Left cardiac atrium (tissue), 4 donors: ENCODE results near the gene PAXX. TPM values are rescaled to one million over a fixed set of nuclear protein-coding genes. Genes with fewer than 3 reads are reported as not detected.
"Not testable (repeated sequence)": the region's sequence is repeated elsewhere in the genome, so short reads cannot be mapped to it uniquely, and the experiment has no call there.

Source experiments
- ATAC-seq, 2 donors: fragments of 200-7000 bp; cut with Tn5 transposase; one replicate each; pipeline ENCODE4 v1.9.1; 2020; ENCODE audit warnings: mild to moderate bottlenecking in 2 of 2, moderate library complexity in 2 of 2
- DNase-seq: peaks from one replicate; pipeline ENCODE4 v3.0.0-alpha.2; 2020
- intact Hi-C, 2 donors: fragments of 100-400 bp; cut with DNase I; formaldehyde crosslinking; loops; one replicate each; pipeline versions ENCODE4 v1.14.1 to v1.15.1; 2022 to 2023
- total RNA-seq, 2 donors: library from RNA; stranded (reverse); fragmentation: NEBNext Ultra II Directional; extraction: Animal tissue kit (Norgen Biotek cat#: 25700); gene quantifications; one replicate each; pipeline ENCODE4 v1.2.1, GENCODE V29; 2021
- donor health status: DM: no; HTN: yes; CAD: no.
- donor health status: DM: no; HTN: yes; CAD: no; lungs with severe emphysema.
- donor health status: DM: yes; HTN: yes; CAD: no.
- donor health status: Dilated cardiomyopathy.

Gene PAXX
- total RNA-seq, 2 donors from 2014 or later = 25.4 to 30.2 TPM

DNA sequence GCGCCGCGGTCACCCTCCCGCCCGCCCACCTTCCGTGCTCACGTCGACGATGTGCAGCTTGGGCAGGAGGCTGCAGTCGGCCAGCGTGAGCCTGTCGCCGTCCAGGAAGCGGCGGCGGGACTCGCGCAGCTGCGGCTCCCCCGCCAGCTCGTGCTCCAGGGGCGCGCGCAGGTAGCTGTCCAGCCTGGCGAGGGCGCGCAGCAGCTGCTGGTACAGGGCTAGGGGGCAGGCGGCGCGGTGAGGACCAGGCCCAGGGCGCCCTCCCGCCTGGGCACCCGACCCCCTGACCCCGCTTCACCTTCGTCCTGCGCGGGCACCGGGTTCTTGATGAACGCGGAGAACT lies 2.6 kb downstream of the PAXX start:
- ATAC-seq (no peak), DNase-seq (no peak)
- intact Hi-C loops = loop anchor here in 1 of 2 donors (10.0 kb wide), 1 partner anchor 50 kb away; the partner anchor contains the start of genes C8G and FBXW5

DNA sequence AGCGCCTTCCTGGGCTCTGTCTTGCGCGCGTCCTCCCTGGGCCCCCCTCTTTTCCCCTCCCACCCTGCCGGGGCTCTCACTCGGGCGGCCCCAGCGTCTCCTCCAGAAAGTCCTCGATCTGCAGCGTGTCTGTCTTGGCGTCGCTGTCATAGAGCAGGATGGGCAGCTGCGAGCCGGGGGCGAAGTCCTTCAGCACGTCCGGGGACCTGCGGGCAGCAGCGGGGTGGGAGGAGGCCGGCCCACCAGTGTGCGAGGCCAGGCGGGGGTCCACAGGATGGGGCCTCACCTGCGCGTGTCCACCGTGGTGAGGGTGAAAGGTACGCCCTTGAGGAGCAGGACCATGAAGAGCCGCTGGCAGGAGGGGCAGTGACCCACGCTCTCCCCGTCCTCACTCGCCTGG lies 3.1 kb downstream of the PAXX start:
- ATAC-seq (no peak), DNase-seq (no peak)
- intact Hi-C loops = loop anchor here in 1 of 2 donors (10.0 kb wide), 1 partner anchor 51 kb away; the partner anchor contains the start of genes C8G and FBXW5

DNA sequence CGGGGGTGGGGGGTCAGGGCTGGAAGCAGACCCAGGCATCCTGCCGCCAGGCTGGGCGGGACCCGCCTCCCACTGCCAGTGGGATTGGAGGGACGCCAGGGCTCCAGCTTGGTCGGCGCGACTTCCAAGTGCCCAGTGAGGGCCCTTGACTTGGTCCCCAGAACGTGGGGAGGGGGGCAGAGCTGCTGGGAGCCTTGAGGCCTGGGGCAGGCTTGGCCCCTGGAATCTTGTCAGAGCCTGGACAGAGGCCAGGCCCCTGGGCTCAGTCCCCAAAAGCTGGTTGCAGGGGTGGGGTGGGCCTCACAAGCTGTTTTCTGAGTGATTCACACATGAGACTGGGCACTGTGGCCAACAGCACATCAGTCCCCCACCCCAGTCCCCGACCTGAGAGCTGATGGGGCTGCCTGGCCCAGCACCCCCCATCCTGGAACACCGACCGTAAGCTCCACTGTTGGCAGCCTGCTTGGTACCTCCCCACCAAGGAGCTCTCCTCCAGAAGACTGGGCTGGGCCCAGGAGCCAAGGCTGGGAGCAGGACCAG lies 3.6 kb downstream of the PAXX start:
- peak; percentile 72 for DNase-seq
- peak; percentile 1 to 7 for ATAC-seq
- intact Hi-C loops = loop anchor here in 1 of 2 donors (10.0 kb wide), 1 partner anchor 51 kb away; the partner anchor contains the start of genes C8G and FBXW5

DNA sequence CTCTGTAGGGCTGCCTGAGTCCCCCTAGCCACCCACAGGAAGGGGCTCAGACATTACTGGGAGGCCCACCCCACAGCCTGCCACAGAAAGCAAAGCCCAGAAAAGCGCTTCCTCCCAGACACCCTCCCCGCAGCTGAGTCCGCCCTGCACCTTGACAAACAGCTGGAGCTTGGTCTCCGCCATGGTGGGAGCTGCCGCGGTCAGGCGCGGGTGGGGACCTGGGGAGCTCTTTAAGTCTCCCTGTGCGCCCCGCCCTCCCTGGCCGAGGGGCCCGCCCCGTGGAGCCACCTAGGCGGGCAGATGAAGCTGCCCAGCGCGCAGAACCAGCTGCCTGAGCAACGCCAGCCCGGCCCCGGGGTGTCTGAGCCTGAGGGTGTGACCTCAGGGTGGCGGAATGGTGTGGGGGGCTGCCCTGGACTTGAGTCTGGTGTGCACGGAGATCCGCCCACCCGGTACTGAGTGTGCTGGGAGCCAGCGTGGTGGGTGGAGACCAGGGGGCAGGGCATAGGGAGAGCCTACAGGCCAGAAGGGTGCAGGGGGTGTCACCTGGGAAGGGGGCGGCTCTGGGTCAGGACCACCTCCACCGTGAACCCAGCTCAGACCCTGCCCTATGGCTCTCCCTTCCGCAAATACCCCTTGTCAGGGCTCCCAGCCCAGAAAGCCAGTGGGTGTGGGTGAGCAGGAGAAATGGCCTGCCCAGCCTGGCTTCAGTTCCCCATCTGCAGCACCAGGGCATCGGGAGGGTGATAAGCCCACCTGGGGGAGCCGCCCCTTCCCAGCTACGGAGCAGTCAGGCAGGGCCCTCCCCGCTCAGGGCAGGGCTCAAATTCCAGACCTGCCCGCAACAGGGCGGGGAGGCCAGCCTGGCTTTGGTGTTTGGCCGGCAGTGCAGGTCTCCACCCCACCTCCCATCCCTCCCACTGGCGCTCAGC lies 4.4 kb downstream of the PAXX start, which contains the start of gene CLIC3:
Gene CLIC3 (minus strand): TSS at position 208 of the 932 bp plus-strand sequence. CDS start 25 bp downstream, at position 183.
- intact Hi-C loops = loop anchor here in 1 of 2 donors (10.0 kb wide), 1 partner anchor 52 kb away; the partner anchor contains the start of genes C8G and FBXW5
- DNase-seq (no peak), ATAC-seq (peak; percentile 5 to 16)

DNA sequence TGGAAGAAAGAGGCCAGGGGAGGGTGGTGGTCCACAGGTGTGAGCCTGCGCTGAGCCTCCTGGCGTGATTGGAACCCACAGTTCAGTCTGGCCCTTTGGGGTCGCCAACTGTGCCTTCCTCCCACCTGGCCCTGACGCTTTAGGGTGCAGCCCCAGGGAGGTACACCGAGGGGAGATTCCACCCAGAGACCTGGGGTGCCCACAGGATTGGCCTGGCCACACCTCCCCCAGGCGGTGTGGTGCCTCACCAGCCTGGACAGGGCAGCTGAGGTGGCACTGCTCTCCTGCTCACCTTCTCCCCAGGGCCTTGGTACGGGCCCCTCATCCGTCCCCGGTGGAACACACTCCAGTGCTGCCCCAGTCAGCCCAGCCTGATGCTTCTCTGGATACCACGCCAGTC lies 5.1 kb downstream of the PAXX start:
- intact Hi-C loops = loop anchor here in 1 of 2 donors (10.0 kb wide), 1 partner anchor 53 kb away; the partner anchor contains the start of genes C8G and FBXW5
- DNase-seq (no peak), ATAC-seq (no peak)

DNA sequence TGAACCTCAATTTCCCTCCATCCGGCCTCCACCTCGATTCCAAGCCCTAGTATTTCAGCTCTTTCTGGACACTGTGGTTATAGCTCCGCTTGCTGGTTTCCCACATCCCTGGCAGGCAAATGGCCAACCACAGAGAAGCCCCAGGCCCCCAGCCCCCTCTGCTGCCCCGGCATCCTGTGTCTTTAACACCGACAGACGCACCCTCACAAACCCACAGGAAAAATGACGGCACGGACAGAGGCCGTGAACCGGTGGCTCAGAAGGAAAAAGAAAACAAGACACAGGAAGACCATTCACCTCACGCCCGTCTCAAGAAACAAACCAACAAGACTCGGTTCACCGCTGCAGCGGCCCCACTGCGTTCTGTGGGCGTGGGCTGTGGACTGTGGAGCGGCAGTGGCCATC lies 5.6 kb downstream of the PAXX start:
- ATAC-seq (no peak), DNase-seq (no peak)
- intact Hi-C loops = loop anchor here in 1 of 2 donors (10.0 kb wide), 1 partner anchor 53 kb away; the partner anchor contains the start of genes C8G and FBXW5

DNA sequence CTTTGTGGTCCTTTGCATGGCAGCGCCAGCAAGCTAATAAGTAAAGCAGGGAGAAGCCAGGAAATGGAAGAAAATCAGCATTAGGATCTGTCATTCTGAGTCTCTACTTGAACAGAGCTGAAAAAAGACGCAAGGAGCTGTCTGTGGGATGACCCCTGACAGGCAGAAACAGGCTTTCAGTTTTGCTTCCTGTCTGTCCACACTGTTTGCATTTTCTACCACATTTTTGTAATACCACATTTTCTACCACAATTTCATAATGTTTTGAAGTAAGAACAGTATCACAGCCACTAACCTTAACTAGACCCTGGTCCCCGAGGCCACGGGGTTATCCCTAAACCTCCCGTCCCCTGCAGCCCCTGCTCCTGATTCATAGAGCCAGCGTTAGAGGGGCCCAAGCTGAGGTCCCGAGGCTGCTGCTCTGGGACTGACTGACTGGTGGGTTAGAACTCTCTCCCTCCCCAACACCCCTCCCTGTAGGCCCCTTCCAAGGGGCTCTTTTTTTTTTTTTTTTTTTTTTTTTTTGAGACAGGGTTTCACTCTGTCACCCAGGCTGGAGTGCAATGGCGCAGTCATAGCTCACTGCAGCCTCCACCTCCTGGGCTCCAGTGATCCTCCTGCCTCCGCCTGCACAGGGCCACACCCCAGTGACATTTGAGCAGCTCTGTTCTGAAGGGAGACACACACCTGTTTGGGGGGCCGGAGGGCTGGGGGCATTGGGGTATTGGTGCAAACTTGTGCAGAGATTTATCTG lies 8.1 kb downstream of the PAXX start:
- intact Hi-C loops = no loop called here
- ATAC-seq (no peak), DNase-seq (no peak)

DNA sequence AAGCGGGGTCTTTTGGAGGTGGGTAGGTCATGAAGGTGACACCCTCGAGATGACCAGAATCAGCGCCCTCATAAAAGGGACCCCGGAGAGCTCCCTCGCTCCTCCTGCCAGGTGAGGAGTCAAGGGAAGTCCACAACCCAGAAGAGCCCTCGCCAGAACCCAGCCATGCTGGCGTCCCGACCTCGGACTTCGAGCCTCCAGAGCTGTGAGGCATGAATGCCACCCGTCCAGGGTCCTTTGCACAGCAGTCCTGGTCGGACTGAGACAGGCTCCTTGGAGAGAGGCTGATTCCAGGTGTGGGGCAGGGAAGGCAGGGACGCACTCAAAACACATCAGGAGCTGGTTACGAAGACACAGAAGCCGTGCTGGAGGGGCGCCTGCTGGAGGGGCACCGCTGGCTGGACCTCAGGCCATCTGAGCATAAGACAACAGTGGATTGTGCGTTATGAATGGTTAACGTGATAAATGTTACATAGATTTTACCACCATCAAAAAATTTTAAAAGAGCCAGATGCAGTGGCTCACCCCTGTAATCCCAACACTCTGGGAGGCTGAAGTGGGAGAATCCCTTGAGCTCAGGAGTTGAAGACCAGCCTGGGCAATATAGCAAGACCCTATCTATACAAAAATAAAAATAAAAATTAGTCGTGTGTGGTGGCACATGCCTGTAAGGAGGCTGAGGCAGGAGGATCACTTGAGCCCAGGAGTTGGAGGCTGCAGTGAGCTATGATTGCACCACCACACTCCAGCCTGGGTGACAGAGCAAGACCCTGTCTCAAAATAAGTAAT lies 9.8 kb downstream of the PAXX start:
- intact Hi-C loops = no loop called here
- ATAC-seq (no peak), DNase-seq (no peak)

DNA sequence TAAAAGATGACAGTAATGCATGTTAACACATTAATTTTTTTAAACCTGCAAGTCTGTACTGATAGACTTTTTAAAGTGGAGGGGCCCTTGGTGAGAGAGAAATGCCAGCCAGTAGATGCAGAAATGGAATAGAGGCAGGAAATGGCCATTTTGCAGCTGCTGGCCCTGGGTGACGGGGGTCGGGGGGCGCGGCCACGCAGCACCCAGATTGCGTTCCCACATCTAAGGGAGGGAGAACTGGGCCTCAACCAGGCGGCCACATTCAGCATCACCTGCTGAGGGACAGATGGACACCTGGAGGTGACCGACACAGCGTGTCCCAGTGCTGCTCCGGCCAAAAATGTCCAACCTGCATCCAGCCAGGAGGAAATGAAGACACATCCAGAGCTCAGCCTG lies 10.4 kb downstream of the PAXX start:
- no peak for DNase-seq
- intact Hi-C loops = no loop called here
- ATAC-seq = no peak

DNA sequence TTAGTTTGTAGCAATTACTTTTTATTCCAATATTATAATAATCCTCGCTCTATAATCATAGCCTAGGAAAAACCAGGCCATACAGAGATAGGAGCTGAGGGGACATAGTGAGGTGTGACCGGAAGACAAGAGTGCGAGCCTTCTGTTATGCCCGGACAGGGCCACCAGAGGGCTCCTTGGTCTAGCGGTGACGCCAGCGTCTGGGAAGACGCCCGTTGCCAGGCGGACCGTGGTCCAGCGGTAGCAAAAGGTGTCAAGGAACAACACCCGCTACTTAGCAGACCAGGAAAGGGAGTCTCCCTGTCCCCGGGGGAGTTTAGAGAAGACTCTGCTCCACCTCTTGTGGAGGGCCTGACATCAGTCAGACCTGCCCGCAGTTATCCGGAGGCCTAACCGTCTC lies 12.1 kb downstream of the PAXX start:
- ATAC-seq, intact Hi-C loops, DNase-seq: not testable (repeated sequence)

DNA sequence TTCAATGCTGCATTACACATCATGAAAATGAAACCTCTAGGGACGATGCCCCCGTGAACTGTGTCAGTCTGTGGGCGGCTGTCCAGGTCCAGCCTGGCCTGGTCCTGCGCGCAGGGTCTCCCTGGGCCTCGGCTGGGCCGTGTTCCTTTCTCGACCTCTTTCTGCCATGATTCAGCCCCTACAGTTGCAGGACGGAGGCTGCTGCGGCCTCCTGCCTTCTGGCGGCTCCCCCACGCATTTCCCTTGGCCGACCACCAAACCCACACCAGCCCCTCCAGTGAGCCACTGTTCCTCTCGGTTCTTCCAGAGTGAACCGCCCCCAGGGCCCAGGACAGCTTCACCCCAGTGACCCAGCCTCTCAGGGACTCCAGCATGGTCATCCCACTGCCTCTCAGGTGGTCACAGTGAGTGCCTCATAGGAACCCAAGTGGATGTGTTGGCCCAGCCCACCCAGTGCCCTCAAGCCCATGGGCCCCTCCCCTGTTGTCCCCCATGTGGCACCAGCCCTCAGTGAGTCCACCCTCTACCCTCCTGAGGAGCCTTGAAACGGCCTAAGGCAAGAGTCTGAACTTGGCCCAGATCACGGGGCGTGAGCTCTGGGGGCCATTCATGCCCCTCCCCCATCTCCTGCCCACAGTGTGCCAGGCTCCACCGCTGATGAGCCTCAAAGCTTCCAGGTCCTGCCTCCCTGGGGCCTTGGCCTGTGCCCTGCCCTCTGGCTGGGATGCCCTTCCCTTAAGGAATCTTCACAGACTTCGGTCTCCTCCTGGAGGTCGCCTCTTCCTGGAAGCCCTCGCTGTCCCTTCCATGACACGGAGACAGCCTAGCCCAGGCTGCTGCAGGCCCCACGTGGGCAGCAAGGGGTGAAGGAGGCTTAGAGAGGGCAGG lies 14.1 kb downstream of the PAXX start:
- ATAC-seq (peak in 1 of 2 donors; percentile 11), DNase-seq (no peak)
- intact Hi-C loops = no loop called here

DNA sequence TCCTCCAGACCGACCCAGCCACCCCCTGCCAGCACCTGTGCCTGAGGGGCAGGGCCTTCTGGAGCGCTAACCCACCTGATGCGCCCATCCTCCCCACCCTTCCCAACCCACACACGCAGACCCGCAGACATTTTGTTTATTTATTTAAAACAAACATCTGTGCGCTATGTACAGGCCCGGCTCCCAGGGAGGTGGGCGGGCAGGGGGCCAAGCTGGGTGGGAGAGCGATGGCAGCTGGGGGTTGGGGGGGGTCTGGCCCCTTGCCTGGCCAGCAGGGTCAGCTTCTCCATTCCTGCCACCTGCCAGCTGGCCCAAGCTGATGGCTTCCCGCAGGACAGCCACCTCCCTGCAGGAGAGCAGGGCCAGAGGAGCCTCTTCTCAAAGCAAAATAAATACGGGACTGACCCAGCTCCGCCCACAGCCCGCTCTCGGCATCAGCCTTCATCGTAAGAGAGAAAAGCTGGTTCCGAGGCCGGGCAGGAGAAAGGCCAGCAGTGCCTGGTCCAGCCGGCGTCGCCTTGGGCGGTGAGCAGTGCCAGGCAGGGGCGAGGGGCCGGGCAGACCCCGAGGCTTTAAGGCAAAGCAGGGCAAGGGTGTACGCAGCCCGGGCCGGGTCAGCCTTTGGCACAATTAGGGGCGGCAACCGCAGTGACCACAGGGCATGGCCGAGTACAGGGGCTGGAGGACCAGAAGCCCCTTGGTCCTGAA lies 15.0 kb downstream of the PAXX start:
- intact Hi-C loops = no loop called here
- DNase-seq (no peak), ATAC-seq (peak in 1 of 2 donors; percentile 5)

DNA sequence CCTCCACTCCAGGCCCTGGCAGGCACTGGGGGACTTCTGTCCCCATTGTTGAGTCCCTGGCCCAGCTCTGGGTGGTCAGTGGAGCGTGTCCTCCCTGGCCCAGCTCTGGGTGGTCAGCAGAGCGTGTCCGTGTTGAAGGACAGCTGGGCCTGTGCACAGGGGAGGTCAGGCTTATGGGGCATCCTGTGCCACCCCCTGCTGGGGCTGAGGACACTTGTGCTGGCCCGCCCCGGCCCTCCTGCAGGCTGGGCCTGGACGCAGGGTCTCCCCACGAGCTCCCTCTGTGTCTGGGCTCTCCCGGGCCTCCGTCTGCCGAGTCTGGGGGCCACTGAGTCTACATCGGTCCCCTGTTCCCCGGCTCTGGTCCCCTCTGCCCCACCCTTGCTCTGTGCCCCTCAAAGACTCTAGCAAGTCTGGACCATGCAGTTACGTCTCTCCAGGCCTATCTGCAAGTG lies 15.6 kb downstream of the PAXX start:
- ATAC-seq = no peak
- intact Hi-C loops = no loop called here
- no peak for DNase-seq

DNA sequence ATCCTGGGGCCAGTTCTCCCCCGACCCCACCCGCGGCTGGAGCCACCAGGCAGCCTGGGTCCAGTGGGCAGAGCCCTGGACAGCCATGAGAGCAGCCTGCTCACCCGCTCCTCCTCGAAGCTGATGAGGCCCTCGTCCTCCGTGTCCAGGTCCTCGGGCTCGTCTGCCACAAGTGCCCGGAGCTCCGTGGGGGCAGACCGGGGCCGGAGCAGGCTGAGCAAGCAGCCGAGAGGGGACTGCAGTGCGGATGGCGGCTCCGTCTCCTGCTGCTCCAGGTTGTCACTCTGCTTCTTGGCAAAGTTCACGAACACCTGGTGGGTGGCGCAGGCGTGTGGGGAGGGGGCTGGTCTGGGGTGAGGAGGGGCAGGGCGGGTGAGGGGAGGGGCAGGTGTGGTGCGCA lies 16.1 kb downstream of the PAXX start:
- intact Hi-C loops = no loop called here
- ATAC-seq = no peak
- no peak for DNase-seq

DNA sequence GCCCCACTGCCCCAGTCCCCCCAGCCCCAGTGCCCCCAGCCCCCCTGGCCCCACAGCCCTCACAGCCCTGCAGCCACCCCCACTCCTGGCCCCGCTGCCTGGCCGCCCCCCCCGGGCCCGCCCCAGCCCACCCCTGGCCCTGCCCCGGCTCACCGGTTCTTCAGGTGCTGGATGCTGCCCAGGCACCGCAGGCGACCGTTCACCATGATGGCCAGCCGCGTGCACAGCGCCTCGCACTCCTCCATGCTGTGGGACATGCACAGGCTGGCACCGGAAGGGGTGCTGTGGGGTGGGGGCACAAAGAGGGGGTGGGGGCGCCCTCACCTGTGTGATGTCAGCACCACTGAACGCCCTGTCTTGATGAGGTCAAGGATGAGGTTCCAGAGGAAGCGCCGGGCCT lies 17.0 kb downstream of the PAXX start:
- no peak for DNase-seq
- no peak for ATAC-seq
- intact Hi-C loops = no loop called here

DNA sequence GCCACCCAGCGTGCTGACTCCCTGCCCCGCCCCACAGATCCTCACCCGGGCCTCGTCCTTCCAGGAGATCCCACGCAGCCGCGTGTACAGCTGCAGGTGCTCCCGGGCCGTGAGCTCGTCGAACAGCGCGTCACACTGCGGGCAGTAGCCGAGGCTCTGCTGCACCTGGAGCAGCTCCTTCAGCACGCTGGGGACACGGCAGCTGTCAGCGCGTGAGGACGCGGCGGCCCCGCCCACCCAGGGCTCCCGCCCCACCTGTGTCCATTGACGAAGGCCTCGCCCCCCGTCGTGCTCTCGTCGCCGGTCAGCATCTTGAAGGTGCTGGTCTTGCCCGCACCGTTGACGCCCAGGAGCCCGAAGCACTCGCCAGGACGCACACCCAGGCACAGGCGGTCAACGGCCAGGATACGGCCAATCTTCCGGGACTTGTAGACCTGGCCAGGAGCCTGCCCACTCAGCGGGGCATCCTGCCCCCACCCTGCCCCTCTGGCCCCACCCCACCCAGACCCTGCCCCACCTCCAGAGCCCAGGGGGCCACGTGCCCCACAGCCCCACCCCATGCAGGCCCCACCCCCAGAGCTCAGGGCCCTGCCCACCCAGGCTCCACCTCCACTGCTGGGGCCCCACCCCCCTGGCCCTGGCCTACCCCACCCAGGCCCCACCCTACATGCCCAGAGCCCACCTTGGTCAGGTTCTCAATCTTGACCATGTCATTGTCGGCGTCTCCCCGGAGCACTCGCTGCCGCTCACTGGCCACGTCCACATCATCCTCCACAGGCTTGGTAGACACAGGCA lies 17.9 kb downstream of the PAXX start:
- DNase-seq (no peak), ATAC-seq (no peak)
- intact Hi-C loops = no loop called here
